GM11168 (cell line): ENCODE measurements around the gene TFAP2E.

ENCODE experiments used
- in situ Hi-C: fragments of 300-500 bp; cut with MboI; formaldehyde crosslinking; loops from one replicate; pipeline ENCODE4 v1.12.0; 2022; ENCODE audit warnings: low sequenced_read_pairs; ENCODE audit not compliant: unreplicated experiment

The TFAP2E gene

GRCh38 chr1:35573198-35574124, at the start of gene TFAP2E:
TFAP2E (plus strand) TSS chr1:35573314; CDS start chr1:35573578, 264 bp downstream.
- in situ Hi-C loops: loop anchor here (10.0 kb wide), 1 partner anchor 141 kb away; the partner anchor contains the start of gene C1orf216

GRCh38 chr1:35524106-35524505, 49.0 kb upstream of the TFAP2E start:
- in situ Hi-C loops: no loop called here

DNA sequence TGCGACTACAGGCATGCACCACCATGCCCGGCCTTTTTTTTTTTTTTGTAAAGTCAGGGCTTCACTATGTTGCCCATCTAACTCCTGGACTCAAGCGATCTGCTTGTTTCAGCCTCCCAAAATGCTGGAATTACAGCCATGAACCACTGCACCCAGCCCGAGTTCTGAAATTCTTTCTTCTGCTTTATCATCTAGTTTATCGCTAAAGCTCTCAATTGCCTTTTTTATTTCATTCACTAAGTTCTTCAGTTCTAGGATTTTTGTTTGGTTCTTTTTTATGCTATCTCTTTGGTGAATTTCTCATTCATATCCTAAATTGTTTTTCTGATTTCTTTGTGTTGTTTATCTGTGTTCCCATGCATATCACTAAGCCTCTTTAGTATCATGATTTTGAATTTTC, 42.9 kb upstream of the TFAP2E start:
- in situ Hi-C loops: no loop called here

GRCh38 chr1:35530946-35531345, 42.2 kb upstream of the TFAP2E start:
- in situ Hi-C loops: no loop called here

- in situ Hi-C loops: no loop called here
Measured at GRCh38 chr1:35531368-35531767, 41.7 kb upstream of the TFAP2E start.

GRCh38 chr1:35532497-35533223, 40.5 kb upstream of the TFAP2E start:
- in situ Hi-C loops: no loop called here

DNA sequence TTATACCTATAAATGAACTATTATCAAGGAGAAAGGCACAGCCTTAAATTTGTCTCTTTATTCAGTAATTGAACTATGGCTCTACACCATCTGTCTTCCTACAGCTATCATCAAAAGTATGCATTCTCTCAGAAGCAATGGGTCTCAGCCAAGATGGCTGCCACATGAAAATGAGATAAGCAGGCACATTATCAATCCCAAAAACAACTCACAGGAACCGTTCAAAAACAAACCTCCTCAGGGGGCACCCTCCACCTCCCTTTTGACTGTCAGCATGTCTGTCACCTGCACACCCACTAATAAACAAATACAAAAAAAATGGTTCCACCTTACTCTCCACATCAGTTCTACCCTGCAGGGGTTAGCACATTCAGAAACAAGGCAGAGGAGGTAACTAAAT, 39.5 kb upstream of the TFAP2E start:
- in situ Hi-C loops: no loop called here

DNA sequence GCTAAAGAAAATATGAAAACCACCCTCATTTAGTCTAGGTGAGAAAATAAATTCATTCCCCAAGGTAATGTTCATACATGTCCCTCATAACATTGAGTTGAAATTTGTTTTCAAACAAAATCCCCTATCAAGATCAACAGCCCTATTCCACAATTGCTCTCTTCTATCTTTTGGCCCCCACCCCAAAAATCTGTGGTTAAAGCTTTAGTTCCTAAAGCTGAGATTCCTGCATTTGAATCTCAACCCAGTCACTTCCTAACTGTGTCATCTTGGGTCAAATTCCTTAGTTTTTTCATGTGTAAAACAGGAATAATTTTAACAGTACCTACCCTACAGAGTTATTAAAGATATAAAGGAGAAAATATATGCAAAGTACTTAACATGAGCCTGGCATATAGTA, 37.9 kb upstream of the TFAP2E start:
- in situ Hi-C loops: no loop called here

GRCh38 chr1:35536556-35537162, 36.5 kb upstream of the TFAP2E start:
- in situ Hi-C loops: no loop called here

GRCh38 chr1:35537806-35538205, 35.3 kb upstream of the TFAP2E start:
- in situ Hi-C loops: no loop called here

GRCh38 chr1:35539073-35539823, 33.9 kb upstream of the TFAP2E start:
- in situ Hi-C loops: no loop called here

- in situ Hi-C loops: loop anchor here (5.0 kb wide), 1 partner anchor 73 kb away; no protein-coding TSS in a partner anchor
Measured at GRCh38 chr1:35539824-35540261, 33.3 kb upstream of the TFAP2E start.

DNA sequence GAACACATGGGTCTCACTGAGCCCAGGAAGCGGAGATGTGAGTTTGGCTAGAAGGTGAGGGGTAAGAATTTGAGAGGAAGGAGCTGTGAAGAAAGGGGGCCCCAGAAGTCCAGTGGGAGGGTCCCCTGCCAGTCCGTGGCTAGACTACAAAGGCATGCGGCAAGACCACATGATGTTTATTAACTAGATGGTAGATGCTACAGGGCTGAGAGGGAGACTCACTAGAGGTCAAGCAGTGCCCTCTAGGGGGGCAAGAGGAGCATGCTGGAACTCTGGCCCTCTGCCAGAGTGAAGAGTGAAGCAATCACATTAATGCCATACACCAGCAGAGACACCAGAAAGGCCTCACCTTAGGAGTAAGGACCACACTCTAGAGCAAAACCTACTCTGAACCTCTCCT, 28.1 kb upstream of the TFAP2E start:
- in situ Hi-C loops: loop anchor here (5.0 kb wide), 1 partner anchor 78 kb away; no protein-coding TSS in a partner anchor

- in situ Hi-C loops: no loop called here
Measured at GRCh38 chr1:35546614-35547013, 26.5 kb upstream of the TFAP2E start.

GRCh38 chr1:35553851-35554250, 19.3 kb upstream of the TFAP2E start:
- in situ Hi-C loops: no loop called here

- in situ Hi-C loops: no loop called here
Measured at GRCh38 chr1:35554266-35555211, 18.6 kb upstream of the TFAP2E start.

GRCh38 chr1:35555212-35555584, 17.9 kb upstream of the TFAP2E start:
- in situ Hi-C loops: no loop called here

DNA sequence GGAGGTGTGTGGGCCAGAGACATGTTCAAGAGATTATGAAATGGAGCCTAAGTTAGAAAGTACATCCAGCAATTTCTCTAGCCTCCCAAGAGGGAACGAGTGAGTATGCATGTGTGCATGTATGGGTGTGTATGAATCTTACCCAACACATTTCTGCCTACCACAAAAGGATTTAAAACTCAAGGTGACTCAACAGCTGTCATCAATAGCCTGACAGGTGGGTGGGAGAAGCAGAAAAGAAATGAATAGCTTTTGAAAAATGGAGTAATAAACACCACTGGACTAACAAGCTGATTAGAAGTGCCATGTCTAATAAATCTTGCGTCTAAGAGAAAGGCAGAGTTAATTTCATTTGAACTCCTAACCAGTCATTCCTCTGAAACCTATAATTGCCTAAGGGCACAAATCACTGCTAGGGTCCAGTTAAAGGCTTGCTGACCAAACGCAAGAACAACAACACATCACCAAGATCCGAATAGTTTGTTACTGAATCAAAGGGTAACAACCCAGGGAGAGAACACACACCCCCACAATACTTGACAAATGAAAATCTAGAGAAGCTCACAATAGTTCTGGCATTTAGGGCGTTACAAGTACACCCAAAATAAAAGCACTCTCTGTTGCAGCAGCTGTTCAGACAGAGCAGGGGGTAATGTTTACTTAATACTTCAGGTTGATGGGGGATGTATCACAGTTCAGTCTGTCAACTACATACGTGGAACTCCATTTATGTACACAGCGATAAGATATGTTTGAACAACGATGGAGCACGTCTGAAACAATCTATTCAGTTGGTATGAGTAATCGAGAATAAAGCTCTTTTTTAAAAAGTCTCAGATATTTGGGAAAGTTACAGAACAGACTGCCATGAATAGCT, 17.3 kb upstream of the TFAP2E start:
- in situ Hi-C loops: no loop called here
